A673 (cell line): ENCODE results near the gene CAMSAP1.

Experiments used
- EZH2 ChIP-seq: fragments of 200-600 bp; sonication (generic); IDR thresholded peaks from 2 replicates; pipeline ENCODE4 v1.6.1; 2017; ENCODE audit warnings: borderline replicate concordance, low read depth, mild to moderate bottlenecking, mixed read lengths, antibody characterized with exemption, low read length; ENCODE audit not compliant: poor library complexity, severe bottlenecking
- TF ChIP-seq, protein P1 (sequence below): fragments of 300-800, 200-600 bp; sonication (generic); conservative IDR thresholded peaks from 2 replicates; pipeline ENCODE4 v1.5.1; 2017; ENCODE audit warnings: low read depth, mild to moderate bottlenecking, antibody characterized with exemption, low read length, moderate library complexity, mixed read lengths

- TF ChIP-seq, protein P1, sequence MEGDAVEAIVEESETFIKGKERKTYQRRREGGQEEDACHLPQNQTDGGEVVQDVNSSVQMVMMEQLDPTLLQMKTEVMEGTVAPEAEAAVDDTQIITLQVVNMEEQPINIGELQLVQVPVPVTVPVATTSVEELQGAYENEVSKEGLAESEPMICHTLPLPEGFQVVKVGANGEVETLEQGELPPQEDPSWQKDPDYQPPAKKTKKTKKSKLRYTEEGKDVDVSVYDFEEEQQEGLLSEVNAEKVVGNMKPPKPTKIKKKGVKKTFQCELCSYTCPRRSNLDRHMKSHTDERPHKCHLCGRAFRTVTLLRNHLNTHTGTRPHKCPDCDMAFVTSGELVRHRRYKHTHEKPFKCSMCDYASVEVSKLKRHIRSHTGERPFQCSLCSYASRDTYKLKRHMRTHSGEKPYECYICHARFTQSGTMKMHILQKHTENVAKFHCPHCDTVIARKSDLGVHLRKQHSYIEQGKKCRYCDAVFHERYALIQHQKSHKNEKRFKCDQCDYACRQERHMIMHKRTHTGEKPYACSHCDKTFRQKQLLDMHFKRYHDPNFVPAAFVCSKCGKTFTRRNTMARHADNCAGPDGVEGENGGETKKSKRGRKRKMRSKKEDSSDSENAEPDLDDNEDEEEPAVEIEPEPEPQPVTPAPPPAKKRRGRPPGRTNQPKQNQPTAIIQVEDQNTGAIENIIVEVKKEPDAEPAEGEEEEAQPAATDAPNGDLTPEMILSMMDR = no peak
- no peak for TF ChIP-seq EZH2
Observed at GRCh38 chr9:135891027-135891631, 16.2 kb downstream of the CAMSAP1 start.
